ENCODE data around the gene PLCL1. TPM values are rescaled to one million over a fixed set of nuclear protein-coding genes. Genes with fewer than 3 reads are reported as not detected.

Gene PLCL1
- total RNA-seq, 1 experiment from 2014 or later = 0.07 TPM

DNA sequence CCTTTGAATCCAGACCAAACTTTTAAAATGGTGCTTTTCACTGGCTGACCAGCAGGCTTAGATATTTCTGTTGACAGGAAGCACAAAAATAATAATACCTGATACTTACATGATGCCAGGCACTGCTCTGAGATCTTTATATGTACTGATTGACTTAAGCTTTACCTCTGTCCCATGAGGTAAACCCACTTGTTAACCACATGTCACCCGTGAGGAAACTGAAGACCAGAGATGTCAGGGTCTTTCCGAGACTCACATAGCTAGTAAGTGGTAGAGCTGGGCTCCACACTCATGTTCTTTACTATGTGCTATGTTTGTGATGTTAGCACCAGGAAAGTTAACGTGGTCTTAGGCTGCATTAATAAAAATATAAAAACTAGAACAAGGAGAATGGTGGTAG, 297.7 kb downstream of the PLCL1 start:
- Mint-ChIP-seq H3K4me1 (ENCODE audit: low read depth, unreplicated experiment) (no peaks in the 10 kb centered on the region), H3K9me3 (ENCODE audit: low read depth, unreplicated experiment) (peaks cover 2% of the 10 kb centered on the region), H3K4me3 (ENCODE audit: low read depth, unreplicated experiment) (no peak overlapping the region), H3K36me3 (ENCODE audit: insufficient read depth, unreplicated experiment) (no peaks in the 10 kb centered on the region), H3K27me3 (ENCODE audit: unreplicated experiment) (no peaks in the 10 kb centered on the region), H3K27ac (ENCODE audit: unreplicated experiment) (no peak overlapping the region)
- CTCF ChIA-PET = no interaction called here
- no peak for DNase-seq
- BruUV-seq (replicated peaks) = no TSS peak
- intact Hi-C loops (cut with micrococcal nuclease; ENCODE audit: unreplicated experiment) = no loop called here
- TF ChIP-seq, protein P1, sequence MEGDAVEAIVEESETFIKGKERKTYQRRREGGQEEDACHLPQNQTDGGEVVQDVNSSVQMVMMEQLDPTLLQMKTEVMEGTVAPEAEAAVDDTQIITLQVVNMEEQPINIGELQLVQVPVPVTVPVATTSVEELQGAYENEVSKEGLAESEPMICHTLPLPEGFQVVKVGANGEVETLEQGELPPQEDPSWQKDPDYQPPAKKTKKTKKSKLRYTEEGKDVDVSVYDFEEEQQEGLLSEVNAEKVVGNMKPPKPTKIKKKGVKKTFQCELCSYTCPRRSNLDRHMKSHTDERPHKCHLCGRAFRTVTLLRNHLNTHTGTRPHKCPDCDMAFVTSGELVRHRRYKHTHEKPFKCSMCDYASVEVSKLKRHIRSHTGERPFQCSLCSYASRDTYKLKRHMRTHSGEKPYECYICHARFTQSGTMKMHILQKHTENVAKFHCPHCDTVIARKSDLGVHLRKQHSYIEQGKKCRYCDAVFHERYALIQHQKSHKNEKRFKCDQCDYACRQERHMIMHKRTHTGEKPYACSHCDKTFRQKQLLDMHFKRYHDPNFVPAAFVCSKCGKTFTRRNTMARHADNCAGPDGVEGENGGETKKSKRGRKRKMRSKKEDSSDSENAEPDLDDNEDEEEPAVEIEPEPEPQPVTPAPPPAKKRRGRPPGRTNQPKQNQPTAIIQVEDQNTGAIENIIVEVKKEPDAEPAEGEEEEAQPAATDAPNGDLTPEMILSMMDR (IDR thresholded peaks at IDR 0.05; ENCODE audit: unreplicated experiment) = no peak

DNA sequence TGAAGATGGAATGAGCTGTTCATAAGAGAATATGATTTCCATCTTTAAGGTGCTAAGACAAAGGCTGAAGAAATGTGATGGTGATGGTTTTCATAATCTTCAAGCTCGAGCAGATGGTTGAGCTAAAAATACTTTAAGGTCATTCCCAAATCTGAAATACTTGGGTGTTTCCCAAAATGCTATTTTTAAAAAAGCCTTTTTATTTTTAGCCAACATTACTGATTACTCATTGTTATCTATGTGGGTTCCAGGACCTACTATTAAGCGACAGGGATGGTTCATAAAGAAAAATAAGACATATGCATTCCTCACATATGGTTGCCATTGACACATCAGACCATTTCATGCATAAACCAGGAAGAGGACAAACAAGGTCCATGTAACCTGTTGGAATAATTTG, 298.5 kb downstream of the PLCL1 start:
- intact Hi-C loops (cut with micrococcal nuclease; ENCODE audit: unreplicated experiment) = no loop called here

DNA sequence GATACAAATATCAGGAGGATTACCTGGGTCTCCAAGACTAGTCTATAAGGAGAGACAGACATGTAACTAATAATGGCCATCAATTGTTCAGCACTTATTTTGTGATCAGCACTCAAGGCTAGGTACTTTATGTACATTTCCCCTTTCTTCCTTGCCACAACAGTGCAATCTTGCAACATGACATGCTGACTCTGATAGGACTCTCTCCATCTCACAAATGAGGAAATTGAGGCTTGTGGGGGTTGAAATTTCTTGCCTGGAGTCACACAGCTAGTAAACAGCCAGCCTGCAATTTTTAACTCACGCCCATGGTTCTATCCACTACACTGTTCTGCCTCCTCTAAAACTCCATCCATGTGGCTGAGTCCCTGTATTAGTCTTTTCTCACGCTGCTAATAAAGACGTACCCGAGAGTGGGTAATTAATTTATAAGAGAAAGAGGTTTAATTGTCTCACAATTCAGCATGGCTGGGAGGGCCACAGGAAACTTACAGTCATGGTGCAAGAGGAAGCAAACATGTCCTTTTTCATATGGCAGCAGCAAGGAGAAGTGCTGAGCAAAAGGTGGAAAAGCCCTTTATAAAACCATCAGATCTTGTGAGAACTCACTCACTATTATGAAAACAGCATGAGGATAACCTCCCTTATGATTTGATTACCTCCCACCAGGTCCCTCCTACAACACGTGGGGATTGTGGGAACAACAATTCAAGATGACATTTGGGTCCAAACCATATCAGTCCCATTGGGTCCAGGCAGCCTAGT, 302.4 kb downstream of the PLCL1 start:
- H3K36me3 Mint-ChIP-seq (ENCODE audit: insufficient read depth, unreplicated experiment) = no peaks in the 10 kb centered on the region

More for the DNA sequence above, 298.5 kb downstream of the PLCL1 start:
- Mint-ChIP-seq H3K36me3 (ENCODE audit: insufficient read depth, unreplicated experiment) (no peaks in the 10 kb centered on the region), H3K4me1 (ENCODE audit: low read depth, unreplicated experiment) (no peaks in the 10 kb centered on the region), H3K27me3 (ENCODE audit: unreplicated experiment) (no peaks in the 10 kb centered on the region), H3K9me3 (ENCODE audit: low read depth, unreplicated experiment) (peaks cover 2% of the 10 kb centered on the region), H3K27ac (ENCODE audit: unreplicated experiment) (no peak overlapping the region), H3K4me3 (ENCODE audit: low read depth, unreplicated experiment) (no peak overlapping the region)
- CTCF ChIA-PET = no interaction called here
- TF ChIP-seq, protein P1 (IDR thresholded peaks at IDR 0.05; ENCODE audit: unreplicated experiment) = no peak
- no peak for DNase-seq
- BruUV-seq (replicated peaks) = no TSS peak

DNA sequence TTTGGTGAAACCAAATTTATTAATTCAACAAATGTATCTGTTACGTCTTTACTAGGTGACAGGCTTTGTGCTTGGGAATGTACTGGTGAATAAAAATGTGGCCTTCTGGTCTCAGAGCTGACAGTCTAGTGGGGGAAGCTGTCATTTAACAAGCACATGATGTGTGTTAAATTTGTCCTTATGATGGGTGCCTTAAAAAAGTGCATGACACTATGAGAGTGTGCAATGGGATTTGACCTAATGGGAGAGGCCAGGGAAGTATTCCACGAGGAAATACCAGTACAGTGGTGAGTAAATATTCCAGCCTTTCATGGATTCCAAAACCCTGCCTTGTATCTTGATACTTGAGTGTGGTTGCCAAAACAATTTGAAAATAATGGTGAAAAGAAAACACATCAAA, 308.9 kb downstream of the PLCL1 start:
- Mint-ChIP-seq H3K27me3 (ENCODE audit: unreplicated experiment) (no peaks in the 10 kb centered on the region), H3K4me1 (ENCODE audit: low read depth, unreplicated experiment) (no peaks in the 10 kb centered on the region), H3K27ac (ENCODE audit: unreplicated experiment) (no peak overlapping the region), H3K36me3 (ENCODE audit: insufficient read depth, unreplicated experiment) (no peaks in the 10 kb centered on the region), H3K4me3 (ENCODE audit: low read depth, unreplicated experiment) (no peak overlapping the region), H3K9me3 (ENCODE audit: low read depth, unreplicated experiment) (no peaks in the 10 kb centered on the region)
- no peak for DNase-seq
- BruUV-seq (replicated peaks) = no TSS peak
- CTCF ChIA-PET = no interaction called here
- intact Hi-C loops (cut with micrococcal nuclease; ENCODE audit: unreplicated experiment) = no loop called here
- TF ChIP-seq, protein P1 (IDR thresholded peaks at IDR 0.05; ENCODE audit: unreplicated experiment) = no peak

More for the DNA sequence above, 302.4 kb downstream of the PLCL1 start:
- H3K27me3 Mint-ChIP-seq (ENCODE audit: unreplicated experiment) = no peaks in the 10 kb centered on the region
- H3K4me1 Mint-ChIP-seq (ENCODE audit: low read depth, unreplicated experiment) = no peaks in the 10 kb centered on the region
- peaks cover 2% of the 10 kb centered on the region for H3K9me3 Mint-ChIP-seq (ENCODE audit: low read depth, unreplicated experiment)
- no TSS peak for BruUV-seq (replicated peaks)
- DNase-seq = no peak
- H3K27ac Mint-ChIP-seq (ENCODE audit: unreplicated experiment) = no peak overlapping the region
- H3K4me3 Mint-ChIP-seq (ENCODE audit: low read depth, unreplicated experiment) = no peak overlapping the region
- intact Hi-C loops (cut with micrococcal nuclease; ENCODE audit: unreplicated experiment) = no loop called here
- CTCF ChIA-PET = no interaction called here
- TF ChIP-seq, protein P1 (IDR thresholded peaks at IDR 0.05; ENCODE audit: unreplicated experiment) = no peak

All from Calu3 (cell line).